NCI-H1048 (cell line): ENCODE data around the gene CLASP1.
"Not testable (repeated sequence)": the region's sequence is repeated elsewhere in the genome, so short reads cannot be mapped to it uniquely, and the experiment has no call there.

ENCODE experiments used
- DNase-seq: peaks from one replicate; lab custom pipeline; 2025; lab: John Stamatoyannopoulos, UW

Gene CLASP1

DNA sequence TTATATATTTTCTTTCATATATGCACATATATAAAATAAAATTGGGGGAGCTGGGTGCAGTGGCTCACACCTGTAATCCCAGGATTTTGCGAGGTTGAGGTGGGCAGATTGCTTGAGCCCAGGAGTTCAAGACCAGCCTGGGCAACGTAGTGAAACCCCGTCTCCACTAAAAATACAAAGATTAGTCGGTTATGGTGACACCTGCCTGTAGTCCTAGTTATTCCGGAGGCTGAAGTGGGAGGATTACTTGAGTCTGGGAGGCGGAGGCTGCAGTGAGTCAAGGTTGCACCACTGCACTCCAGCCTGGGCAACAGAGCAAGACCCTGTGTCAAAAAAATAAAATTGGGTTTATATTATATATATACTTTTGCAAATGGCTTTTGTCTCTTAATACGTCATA lies 324.7 kb downstream of the CLASP1 start:
- no peak for DNase-seq

- no peak for DNase-seq
Measured at GRCh38 chr2:121321476-121321875, 327.8 kb downstream of the CLASP1 start.

DNA sequence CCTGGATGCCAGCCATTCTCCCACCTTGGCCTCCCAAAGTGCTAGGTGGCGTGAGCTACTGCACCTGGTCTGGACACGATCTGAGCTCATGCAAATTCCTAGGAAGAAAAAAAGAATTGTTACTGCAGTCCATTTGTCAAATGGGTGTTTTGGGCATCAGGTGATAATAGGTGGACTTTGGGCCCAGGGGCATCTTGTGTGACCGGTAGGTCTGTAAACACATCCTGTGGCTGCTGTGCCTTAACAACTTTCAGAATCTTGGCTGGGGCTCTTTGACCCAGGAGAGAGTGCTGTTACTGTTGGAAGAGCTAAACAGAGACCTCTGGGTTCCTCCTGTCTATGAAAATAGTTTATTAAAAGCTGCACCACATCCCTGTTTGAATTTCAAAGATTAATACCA lies 329.3 kb downstream of the CLASP1 start:
- no peak for DNase-seq

DNA sequence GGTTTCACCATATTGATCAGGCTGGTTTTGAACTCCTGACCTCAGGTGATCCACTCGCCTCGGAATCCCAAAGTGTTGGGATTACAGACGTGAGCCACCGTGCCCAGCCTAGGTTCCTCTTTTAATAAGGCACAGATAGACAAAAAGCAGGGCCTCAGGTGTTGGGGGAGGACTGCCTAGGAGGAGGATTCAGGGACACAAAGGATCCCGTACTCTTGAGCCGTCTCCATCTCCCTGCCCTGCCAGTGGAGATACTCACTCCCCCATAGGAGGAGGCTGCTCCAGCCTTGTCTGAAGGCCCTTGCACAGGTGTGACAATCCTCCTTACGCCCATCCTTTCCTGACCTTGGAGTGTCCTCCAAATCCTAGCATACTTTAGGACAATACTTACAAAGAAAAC lies 332.3 kb downstream of the CLASP1 start:
- DNase-seq: no peak

DNA sequence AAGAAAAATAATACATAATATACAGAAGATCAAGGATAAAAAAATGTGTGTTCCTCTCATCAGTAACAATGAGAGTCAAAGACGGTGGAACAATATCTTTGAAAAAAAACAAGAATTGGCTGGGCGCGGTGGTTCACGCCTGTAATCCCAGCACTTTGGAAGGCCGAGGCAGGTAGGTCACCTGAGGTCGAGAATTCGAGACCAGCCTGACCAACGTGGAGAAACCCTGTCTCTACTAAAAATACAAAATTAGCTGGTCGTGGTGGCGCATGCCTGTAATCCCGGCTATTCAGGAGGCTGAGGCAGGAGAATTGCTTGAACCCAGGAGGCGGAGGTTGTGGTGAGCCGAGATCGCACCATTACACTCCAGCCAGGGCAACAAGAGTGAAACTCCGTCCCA lies 335.6 kb downstream of the CLASP1 start:
- not testable (repeated sequence) for DNase-seq

- DNase-seq: no peak
Measured at GRCh38 chr2:121309801-121310200, 339.5 kb downstream of the CLASP1 start.

DNA sequence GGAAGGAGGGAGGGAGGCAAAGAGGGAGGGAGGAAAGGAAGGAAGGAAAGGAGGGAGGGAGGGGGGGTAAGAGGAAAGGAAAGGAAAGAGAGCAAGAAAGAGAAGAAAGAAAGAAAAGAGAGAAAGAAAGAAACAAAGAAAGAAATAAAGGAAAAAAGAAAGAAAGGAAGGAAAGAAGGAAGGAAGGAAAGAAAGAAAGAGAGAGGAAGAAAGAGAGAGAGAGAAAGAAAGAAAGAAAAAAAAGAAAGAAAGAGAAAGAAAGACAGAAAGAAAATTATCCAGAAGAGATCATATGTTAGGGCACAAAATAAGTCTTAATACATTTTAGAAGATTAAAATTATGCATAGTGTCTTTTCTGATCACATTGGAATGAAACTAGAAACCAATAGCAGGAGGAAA lies 339.9 kb downstream of the CLASP1 start:
- DNase-seq: no peak

- no peak for DNase-seq
Measured at GRCh38 chr2:121307048-121307447, 342.2 kb downstream of the CLASP1 start.

GRCh38 chr2:121304941-121305340 lies 344.3 kb downstream of the CLASP1 start:
- DNase-seq: no peak

DNA sequence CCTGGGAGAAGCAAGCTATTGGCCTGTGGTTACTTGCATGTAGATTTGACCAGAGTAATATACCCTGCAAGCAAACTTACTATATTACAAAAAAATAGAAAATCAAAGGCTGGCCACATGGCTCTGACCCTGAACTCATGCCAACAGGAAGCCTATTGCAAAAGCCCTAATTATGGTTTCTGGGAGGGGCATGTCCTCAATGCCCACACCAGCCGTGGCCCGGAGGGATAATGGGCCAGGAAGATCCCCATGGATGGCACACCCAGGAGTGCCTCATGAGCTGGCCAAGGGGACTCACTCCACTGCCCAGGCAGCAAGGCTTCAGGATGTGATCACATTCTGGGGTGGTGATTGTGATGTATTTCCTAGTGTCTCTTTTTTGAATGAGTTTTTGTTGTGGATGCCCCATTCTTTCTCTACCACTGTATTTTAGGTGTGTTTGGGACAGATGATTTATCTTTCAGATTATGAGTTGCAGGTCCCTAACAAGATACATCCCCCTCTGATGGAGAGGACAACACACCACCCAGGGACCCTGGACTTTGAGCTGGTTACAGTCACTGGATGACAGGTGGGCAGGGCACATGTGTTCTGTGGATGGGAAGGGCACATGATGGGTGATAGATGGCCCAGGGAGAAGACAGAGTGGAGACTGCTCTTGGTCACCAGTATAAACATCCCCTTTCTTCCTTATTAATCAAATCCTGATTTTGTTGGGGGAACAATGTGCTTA lies 345.6 kb downstream of the CLASP1 start:
- DNase-seq: no peak

DNA sequence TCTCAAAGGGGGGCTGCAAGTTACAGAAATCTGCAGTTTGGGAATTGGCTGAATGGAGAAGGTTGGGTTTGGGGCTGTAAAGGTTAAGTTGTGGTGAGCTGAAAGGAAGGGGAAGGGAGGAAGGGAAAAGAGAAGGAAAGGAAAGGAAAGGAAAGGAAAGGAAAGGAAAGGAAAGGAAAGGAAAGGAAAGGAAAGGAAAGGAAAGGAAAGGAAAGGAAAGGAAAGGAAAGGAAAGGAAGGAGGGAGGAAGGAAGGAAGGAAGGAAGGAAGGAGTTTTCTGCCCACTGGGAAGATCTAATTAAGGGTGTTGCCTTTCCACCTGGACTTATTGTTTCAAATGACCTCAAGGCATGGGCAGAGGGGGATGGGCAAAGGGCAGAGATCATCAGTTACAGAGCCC lies 348.1 kb downstream of the CLASP1 start:
- not testable (repeated sequence) for DNase-seq

DNA sequence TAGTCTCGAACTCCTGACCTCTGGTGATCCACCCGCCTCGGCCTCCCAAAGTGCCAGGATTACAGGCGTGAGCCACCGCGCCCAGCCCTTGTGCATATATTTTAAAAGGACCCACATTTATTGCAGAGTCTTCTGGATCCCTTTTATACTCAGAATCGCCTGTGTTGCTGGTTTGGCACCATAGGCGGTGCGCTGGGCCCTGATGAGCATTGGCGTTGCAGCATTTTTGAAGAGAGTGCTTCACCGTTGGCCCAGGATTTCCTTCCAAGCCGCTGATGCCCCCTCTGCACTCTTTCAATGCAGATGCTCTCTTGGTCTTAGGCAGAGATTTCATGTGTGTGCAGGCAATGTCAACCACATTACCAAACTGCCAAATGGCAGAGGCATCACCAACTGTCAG lies 350.8 kb downstream of the CLASP1 start:
- no peak for DNase-seq

DNA sequence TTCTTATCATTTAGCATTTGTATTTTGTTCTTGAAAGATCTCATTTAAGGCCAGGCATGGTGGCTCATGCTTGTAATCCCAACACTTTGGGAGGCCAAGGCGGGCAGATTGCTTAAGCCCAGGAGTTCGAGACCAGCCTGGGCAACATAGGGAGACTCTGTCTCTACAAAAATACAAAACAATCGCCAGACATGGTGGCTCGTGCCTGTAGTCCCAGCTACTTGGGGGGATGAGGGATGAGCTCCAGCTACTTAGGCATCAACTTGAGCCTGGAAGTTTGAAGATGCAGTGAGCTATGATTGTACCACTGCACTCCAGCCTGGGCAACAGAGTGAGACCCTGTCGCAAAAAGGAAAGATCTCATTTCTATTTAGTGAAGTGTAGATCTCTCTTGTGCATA lies 351.4 kb downstream of the CLASP1 start:
- DNase-seq: not testable (repeated sequence)

DNA sequence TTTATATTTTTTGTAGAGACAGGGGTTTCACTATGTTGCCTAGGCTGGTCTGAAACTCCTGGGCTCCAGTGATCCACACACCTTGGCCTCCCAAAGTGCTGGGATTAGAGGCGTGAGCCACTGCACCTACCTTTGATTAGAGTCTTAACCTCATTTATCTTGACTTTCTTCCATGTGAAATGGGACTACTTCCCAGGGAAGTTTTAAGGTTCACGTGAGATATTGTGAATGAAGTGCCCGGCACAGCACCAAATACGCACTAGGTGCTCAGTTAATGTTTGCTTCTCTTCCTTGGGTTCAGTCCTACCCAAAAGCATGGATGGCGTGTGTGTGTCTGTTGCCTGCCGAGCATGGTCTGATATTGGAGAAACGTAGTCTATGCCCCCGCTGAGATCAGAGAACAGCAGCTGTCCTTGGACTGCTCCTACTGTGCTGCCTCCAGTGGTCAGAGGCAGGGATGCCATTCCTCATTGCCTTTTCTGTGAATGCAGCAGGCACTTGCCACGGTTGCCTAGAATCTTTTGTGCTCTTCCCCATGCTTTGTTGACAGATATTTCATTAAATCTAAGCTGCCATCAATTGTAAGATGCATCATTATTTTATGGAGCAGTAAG lies 351.9 kb downstream of the CLASP1 start:
- no peak for DNase-seq

DNA sequence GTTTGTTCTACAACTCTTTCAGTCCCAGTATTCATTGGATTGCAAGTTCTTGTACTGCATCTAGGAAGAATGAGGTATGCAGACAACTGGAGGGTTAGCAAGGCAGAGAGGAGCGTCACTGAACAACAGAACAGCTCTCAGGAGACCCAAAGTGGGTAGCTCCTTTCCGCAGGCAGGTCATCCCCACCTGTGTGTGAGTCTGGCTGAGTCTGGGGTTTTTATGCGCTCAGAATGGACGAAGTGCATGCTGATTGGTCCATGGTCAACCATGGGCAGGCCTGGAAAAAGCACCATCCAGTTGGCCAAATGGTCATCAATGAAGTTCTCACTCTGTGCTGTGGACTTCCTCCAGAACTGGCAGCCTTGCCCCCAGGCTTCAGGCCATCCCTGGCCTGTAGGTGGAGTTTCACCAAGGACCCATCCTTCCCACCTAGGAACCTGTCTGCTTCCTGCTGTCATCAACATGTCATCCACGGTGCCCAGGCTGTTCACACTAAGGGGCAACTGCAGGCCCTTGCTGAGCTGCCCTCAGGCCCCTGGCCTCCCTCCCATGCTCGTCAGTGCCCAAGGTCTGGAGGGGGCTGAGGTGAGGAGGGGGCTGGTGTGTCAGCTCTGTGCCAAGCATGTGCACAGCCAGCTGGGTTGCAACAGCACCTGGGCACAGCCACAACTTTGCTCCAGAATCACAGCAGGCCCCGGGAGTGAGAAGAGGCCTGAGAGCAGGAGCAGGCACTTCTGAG lies 353.2 kb downstream of the CLASP1 start:
- DNase-seq: no peak

DNA sequence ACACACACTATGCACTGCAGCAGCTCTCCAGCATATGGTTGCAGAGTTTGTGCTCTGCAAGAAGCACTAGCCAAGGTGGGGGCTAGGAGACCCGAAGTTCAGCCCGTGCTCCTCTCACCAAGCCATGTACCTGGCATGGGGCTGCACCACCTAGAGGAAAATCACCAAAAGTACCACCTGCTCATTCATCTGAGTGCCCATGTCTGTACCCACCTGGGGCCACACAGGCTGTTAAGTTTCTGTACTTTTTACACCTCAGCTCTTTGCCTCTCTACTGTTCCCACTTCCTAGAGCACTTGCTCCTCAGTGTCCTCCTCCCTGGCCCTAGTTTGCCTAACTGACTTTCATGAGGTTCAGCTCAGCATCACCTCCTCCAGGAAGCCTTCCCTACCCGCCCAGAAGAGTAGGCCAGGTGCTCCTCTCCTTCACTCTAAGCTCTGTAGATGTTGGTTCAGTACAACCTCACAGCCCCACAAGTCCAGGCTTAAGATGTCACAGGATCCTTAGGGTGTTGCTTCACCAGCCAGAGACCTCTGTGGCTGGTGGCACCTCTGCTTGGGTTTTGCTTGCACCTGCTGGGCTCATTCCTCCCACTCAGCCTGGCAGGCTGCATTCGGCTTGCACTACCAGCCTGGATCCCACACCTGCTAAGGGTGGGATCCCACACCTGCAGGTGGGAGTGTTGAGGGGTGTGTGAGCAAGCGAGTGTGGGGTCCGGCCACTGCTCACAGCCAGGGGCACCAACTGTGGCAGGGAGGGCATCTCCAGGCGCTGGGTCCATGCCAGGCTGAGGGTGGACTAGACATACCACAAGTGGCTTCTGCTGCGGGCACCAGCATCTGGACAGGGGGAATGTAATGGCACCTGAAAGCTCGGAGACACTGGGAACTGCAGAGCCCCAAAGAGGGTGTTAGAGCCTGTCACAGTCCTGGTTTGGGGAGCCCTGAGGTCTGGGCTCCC lies 354.1 kb downstream of the CLASP1 start:
- DNase-seq: no peak

DNA sequence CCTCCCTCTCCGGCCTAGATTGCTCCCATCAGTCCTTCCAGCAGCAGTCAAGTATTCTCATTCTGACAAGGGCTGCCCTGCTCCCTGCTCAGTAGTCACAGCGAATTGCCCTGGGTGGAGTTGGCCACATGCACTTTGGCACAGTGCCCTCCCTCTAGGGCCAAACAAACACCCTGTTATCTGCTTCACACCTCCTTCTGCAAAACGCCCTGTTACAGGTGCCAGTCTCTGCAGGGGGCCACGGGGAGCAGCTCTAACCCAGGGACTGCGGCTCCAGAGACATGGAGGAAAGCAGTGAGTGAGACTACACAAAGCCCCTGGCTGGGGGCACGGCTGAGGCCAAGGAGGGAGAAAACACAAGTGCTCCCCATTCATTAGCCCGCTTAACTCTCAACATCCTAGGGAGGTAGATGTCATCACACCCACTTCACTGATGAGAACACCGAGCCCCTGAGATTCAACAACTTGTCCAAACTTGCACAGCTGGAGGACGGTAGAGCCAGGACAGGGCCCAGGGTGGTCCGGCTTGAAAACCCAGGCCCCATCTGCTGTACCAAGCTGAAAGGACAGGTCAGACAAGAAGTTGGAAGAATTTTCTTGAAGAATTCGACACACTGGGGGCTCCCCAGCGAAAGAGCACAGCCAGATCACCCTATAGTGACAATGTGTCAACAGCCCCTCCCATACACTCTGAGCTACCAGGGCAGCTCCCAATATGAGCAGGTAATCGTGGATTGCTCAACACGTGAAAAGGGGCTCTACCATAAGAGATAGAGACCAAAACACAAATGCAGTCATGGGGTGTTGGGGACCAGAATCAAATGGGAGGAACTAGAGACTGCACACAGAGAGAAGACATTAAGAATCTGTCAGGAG lies 355.6 kb downstream of the CLASP1 start:
- no peak for DNase-seq

GRCh38 chr2:121291251-121291580 lies 358.0 kb downstream of the CLASP1 start:
- no peak for DNase-seq

GRCh38 chr2:121289271-121289670 lies 360.0 kb downstream of the CLASP1 start:
- no peak for DNase-seq

GRCh38 chr2:121288454-121289231 lies 360.6 kb downstream of the CLASP1 start:
- no peak for DNase-seq
